Thoracic aorta (tissue), 2 donors: ENCODE data around the gene EIF1AD. TPM values are rescaled to one million over a fixed set of nuclear protein-coding genes. Genes with fewer than 3 reads are reported as not detected.

Experiments used
- ATAC-seq: fragments of 150-250 bp; one replicate; pipeline ENCODE4 v1.8.0; 2017; ENCODE audit warnings: low read depth; ENCODE audit not compliant: insufficient number of reproducible peaks, low FRiP score
- DNase-seq: peaks from one replicate; pipeline ENCODE4 v3.0.0-alpha.2; 2020; ENCODE audit warnings: low spot score
- H3K27ac ChIP-seq, 2 donors: fragments of 200-600 bp; sonication (generic); 1 replicate in 1 of 2; 2 replicates in 1 of 2; pipeline ENCODE4 v1.5.1; 2016; ENCODE audit warnings: mild to moderate bottlenecking in 2 of 2, moderate library complexity in 2 of 2
- H3K27me3 ChIP-seq: fragments of 200-600 bp; sonication (generic); replicated peaks from 2 replicates; pipeline ENCODE4 v1.6.0; 2016; ENCODE audit warnings: mild to moderate bottlenecking; ENCODE audit not compliant: insufficient read depth
- H3K36me3 ChIP-seq: fragments of 200-600 bp; sonication (generic); one replicate; pipeline ENCODE4 v1.5.1; 2016
- H3K4me1 ChIP-seq, 2 donors: fragments of 200-600 bp; sonication (generic); 1 replicate in 1 of 2; 2 replicates in 1 of 2; pipeline versions ENCODE4 v1.5.1 to v1.6.0; 2016; ENCODE audit warnings: low read depth in 2 of 2, mild to moderate bottlenecking in 1 of 2; ENCODE audit not compliant: control insufficient read depth in 1 of 2
- H3K4me3 ChIP-seq: fragments of 200-600 bp; sonication (generic); 2 replicates; pipeline ENCODE4 v1.5.1; 2016; ENCODE audit warnings: mild to moderate bottlenecking
- H3K9me3 ChIP-seq: fragments of 200-600 bp; sonication (generic); 2 replicates; pipeline ENCODE4 v1.5.1; 2016
- CTCF ChIP-seq: fragments of 200-600 bp; sonication (generic); IDR thresholded peaks from one replicate; pipeline ENCODE4 v1.5.1; 2019; ENCODE audit warnings: antibody characterized with exemption
- total RNA-seq, 2 donors: library from RNA; depleted of rRNA; stranded (reverse); fragments of >200 nt; gene quantifications; one replicate each; pipeline versions ENCODE4 v1.1.0 to v1.2.3, GENCODE V29; 2016

The EIF1AD gene
- total RNA-seq, 2 donors from 2014 or later: 20.6 to 43.5 TPM

GRCh38 chr11:65992056-65992455 lies 9.9 kb downstream of the EIF1AD start:
- Histone ChIP-seq H3K4me1 (no peaks in the 10 kb centered on the region), H3K27me3 (no peaks in the 10 kb centered on the region), H3K4me3 (no peak overlapping the region), H3K36me3 (peaks cover 11% of the 10 kb centered on the region), H3K9me3 (no peaks in the 10 kb centered on the region), H3K27ac (no peak overlapping the region)
- TF ChIP-seq CTCF: no peak
- DNase-seq (no peak), ATAC-seq (no peak)

GRCh38 chr11:65988791-65989592 lies 13.0 kb downstream of the EIF1AD start:
- H3K36me3 ChIP-seq: no peaks in the 10 kb centered on the region
- H3K27ac ChIP-seq: peak overlapping the region in 1 of 2 donors; percentile 14
- no peaks in the 10 kb centered on the region for H3K9me3 ChIP-seq
- peak; percentile 83 for DNase-seq
- H3K27me3 ChIP-seq: no peaks in the 10 kb centered on the region
- TF ChIP-seq CTCF: peak; percentile 87
- H3K4me1 ChIP-seq: peaks cover 0 to 11% of the 10 kb centered on the region in 2 donors
- ATAC-seq: peak; percentile 94
- no peak overlapping the region for H3K4me3 ChIP-seq

GRCh38 chr11:65987336-65987735 lies 14.6 kb downstream of the EIF1AD start:
- Histone ChIP-seq H3K4me1 (peaks cover 0 to 11% of the 10 kb centered on the region in 2 donors), H3K4me3 (no peak overlapping the region), H3K9me3 (no peaks in the 10 kb centered on the region), H3K27ac (no peak overlapping the region), H3K27me3 (no peaks in the 10 kb centered on the region), H3K36me3 (no peaks in the 10 kb centered on the region)
- DNase-seq (no peak), ATAC-seq (no peak)
- TF ChIP-seq CTCF: no peak

- H3K9me3 ChIP-seq: no peaks in the 10 kb centered on the region
- DNase-seq (no peak), ATAC-seq (no peak)
- peaks cover 8% of the 10 kb centered on the region for H3K36me3 ChIP-seq
- H3K27me3 ChIP-seq: no peaks in the 10 kb centered on the region
- peaks cover 0 to 11% of the 10 kb centered on the region in 2 donors for H3K4me1 ChIP-seq
- no peak for TF ChIP-seq CTCF
- H3K27ac ChIP-seq: no peak overlapping the region
- no peak overlapping the region for H3K4me3 ChIP-seq
These were observed 18.4 kb downstream of the EIF1AD start for GRCh38 chr11:65983589-65983987.

GRCh38 chr11:65982824-65983588 lies 19.0 kb downstream of the EIF1AD start:
- TF ChIP-seq CTCF: no peak
- no peak for DNase-seq
- Histone ChIP-seq H3K27ac (no peak overlapping the region), H3K4me3 (no peak overlapping the region), H3K36me3 (peaks cover 14% of the 10 kb centered on the region), H3K4me1 (peaks cover 0 to 11% of the 10 kb centered on the region in 2 donors), H3K9me3 (no peaks in the 10 kb centered on the region), H3K27me3 (no peaks in the 10 kb centered on the region)
- ATAC-seq: no peak
